Measurements from ENCODE around the gene SMU1.
A peak's percentile ranks its signal among the peaks of the same experiment; 100 is the strongest.
"Not testable (repeated sequence)": the region's sequence is repeated elsewhere in the genome, so short reads cannot be mapped to it uniquely, and the experiment has no call there.

SMU1 gene

GRCh38 chr9:33024126-33024965 is 52.1 kb downstream of the SMU1 start:
- peak overlapping the region; percentile 78 for H3K4me3 ChIP-seq (ENCODE audit: low read length)
- DNase-seq (ENCODE audit: low read depth, low spot score), result no peak

DNA sequence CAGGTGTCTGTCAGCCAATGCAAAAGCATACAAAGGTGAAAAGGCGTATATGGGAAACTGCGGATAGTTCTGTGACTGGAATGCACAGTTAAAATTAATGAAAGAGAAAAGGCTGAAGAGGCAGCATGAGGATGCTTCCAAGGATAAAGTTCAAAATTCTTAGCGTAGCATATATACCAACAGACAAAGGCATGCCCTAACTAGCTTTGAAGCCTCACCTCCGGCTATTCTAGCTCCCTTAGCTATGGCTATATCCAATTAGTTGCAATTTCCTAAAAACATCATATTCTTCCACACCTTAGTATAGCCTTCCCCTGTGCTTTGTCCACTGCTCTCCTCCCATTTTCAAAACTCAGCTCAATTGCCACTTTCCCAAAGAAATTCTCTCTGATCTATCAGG is 52.8 kb downstream of the SMU1 start:
- DNase-seq (ENCODE audit: low read depth, low spot score), result no peak
- peak overlapping the region; percentile 78 for H3K4me3 ChIP-seq (ENCODE audit: low read length)

GRCh38 chr9:33022755-33023154 is 53.7 kb downstream of the SMU1 start:
- no peak for DNase-seq (ENCODE audit: low read depth, low spot score)
- no peak overlapping the region for H3K4me3 ChIP-seq (ENCODE audit: low read length)

DNA sequence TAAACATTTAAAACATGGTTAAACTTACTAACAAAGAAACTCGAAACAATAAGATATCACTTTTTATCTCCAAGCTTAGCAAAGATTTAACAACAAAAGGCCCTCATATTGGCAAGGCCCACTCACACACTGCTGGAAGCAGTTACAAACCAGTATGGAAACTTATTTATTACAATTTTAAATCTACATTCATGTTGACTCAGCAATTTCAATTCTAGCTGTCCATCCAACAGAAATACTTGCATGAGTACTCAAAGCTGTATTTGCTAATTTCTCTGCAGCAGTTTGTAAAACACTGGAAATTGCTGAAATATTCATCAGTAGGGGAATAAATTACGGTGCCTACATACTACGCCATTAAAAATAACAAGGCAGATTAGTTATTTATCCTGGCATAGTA is 54.2 kb downstream of the SMU1 start:
- no peak overlapping the region for H3K4me3 ChIP-seq (ENCODE audit: low read length)
- no peak for DNase-seq (ENCODE audit: low read depth, low spot score)

GRCh38 chr9:33019797-33020196 is 56.7 kb downstream of the SMU1 start:
- no peak for DNase-seq (ENCODE audit: low read depth, low spot score)
- H3K4me3 ChIP-seq (ENCODE audit: low read length), result no peak overlapping the region

DNA sequence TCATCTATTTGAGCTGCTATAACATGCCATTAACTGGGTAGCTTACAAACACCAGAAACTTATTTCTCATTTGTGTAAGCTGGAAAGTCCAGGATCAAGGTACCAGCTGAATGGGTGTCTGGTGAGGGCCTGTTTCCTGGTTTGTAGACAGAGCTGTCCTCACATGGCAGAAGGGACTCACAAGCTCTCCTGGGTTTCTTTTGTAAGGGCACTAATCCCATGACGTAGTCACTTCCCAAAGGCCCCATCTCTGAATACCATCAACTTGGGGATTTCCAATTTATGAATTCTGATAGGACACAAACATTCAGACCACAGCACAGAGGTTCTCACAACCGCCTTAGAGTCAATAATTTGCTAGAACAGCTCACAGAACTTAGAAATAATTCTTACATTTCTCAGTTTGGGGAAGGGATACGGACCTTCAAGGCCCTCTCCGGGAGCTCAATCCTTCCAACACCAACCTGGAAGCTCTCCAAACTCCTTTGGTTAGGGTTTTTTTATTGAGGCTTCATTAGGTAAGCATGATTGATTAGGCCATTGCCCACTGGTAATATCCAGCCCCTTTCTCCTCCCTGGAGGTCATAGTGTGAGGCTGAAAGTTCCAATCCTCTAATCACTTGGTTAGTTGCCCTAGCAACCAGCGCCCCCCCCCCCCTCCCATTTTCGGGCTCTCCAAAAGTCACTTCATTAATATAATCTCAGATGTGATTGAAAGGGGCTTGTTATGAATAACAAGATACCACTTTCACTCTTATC is 59.0 kb downstream of the SMU1 start:
- DNase-seq (ENCODE audit: low read depth, low spot score), result no peak
- no peak overlapping the region for H3K4me3 ChIP-seq (ENCODE audit: low read length)

- DNase-seq (ENCODE audit: low read depth, low spot score), result no peak
- H3K4me3 ChIP-seq (ENCODE audit: low read length), result no peak overlapping the region
Measured at GRCh38 chr9:33014665-33015014, 61.8 kb downstream of the SMU1 start.

DNA sequence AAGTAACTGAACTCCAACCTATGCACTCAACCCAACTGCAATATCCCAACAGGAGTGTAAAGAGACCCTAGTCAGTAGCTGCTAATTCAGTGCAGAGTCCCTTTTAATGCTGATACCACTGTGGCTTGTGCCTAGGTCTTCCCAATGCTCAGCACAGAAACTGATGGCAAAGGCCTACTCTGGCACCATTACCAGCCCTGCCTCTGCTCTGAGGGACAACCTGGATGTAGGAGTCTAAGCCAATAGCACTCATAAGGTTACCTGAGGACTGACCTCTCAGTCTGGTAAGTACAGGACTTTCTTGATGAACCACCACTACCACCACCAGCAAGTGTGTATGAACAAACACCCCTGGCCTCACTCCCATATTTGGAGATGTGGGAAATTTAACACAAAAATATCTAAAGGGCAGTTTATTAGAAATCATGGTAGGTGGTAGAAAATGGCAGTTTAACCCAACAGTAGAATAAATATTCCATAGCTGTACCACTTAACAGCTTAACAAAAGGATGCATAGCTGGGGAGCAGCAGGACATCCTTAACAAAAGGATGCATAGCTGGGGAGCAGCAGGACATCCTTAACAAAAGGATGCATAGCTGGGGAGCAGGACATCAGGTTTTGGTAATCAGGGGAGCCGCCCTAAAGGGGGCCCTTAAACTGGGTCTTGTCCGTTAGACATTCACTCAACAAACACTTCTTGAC is 62.4 kb downstream of the SMU1 start:
- DNase-seq (ENCODE audit: low read depth, low spot score), result no peak
- no peak overlapping the region for H3K4me3 ChIP-seq (ENCODE audit: low read length)

- DNase-seq (ENCODE audit: low read depth, low spot score), result no peak
- no peak overlapping the region for H3K4me3 ChIP-seq (ENCODE audit: low read length)
Measured at GRCh38 chr9:33012328-33013069, 64.0 kb downstream of the SMU1 start.

- DNase-seq (ENCODE audit: low read depth, low spot score), result no peak
- H3K4me3 ChIP-seq (ENCODE audit: low read length), result no peak overlapping the region
Measured at GRCh38 chr9:33011831-33012230, 64.6 kb downstream of the SMU1 start.

DNA sequence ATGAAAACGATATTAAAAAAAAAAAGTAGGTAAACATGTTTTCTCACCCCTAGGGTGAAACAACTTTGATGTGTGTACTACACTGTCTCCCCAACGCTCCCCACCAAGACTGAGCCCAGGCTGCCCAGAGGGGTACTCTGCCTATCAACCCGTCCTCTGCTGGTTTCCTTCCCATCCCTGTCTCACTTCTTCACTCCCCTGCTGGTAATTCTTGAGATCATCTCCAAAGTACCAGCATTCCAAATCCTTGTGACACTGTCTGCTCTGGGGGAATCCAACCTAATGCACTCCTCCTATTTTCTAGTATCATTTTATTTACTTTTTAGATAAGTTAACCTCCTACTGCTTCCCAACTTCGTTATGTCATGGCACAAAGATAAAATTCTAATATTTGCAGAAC is 68.7 kb downstream of the SMU1 start:
- no peak overlapping the region for H3K4me3 ChIP-seq (ENCODE audit: low read length)
- no peak for DNase-seq (ENCODE audit: low read depth, low spot score)

DNA sequence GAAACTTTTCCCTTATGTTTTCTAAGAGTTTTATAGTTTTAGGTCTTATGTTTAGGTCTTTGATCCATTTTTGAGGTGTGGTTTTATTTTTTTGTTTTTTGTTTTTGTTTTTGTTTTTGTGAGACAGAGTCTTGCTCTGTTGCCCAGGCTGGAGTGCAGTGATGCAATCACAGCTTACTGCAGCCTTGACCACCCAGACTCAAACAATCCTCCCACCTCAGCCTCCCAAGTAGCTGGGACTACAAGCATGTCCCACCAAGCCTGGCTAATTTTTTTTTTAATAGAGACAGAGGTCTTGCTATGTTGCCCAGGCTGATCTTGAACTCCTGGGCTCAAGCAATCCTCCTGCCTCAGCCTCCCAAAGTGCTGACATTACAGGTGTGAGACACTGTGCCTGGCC is 71.1 kb downstream of the SMU1 start:
- DNase-seq (ENCODE audit: low read depth, low spot score); H3K4me3 ChIP-seq (ENCODE audit: low read length): not testable (repeated sequence)

GRCh38 chr9:33000682-33001055 is 75.8 kb downstream of the SMU1 start:
- peak; percentile 24 for DNase-seq (ENCODE audit: low read depth, low spot score)
- H3K4me3 ChIP-seq (ENCODE audit: low read length), result peak overlapping the region; percentile 99

DNA sequence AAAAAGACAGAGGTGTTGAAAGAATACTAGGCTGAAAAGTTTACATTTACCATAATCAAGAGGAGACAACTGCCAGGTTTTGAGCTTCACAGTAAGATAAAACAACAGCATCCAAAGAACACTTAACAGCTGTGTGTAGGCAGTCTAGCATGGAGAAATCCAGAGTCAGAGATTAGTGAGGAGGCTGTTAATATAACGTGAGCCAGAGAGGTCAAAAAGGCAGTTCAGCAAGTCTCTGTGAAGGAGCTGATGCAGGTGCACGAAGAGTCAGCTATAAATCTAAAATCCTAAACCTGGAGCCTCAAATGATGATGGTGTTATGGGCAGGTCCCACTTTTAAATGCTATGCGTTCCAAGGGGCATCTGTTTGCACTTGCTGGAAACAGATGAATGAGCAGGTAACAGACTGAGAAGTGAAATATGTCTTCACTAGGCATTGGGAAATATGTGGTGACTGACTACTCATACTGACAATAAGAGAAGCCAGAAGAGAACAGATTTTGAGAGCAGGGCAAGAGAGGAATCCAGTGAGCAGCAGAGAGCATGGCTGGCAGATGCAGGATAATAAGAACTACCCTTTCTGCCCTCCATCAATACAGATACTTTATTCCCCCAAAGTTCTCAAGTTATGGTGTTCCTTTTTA is 83.8 kb downstream of the SMU1 start:
- DNase-seq (ENCODE audit: low read depth, low spot score), result no peak
- no peak overlapping the region for H3K4me3 ChIP-seq (ENCODE audit: low read length)

DNA sequence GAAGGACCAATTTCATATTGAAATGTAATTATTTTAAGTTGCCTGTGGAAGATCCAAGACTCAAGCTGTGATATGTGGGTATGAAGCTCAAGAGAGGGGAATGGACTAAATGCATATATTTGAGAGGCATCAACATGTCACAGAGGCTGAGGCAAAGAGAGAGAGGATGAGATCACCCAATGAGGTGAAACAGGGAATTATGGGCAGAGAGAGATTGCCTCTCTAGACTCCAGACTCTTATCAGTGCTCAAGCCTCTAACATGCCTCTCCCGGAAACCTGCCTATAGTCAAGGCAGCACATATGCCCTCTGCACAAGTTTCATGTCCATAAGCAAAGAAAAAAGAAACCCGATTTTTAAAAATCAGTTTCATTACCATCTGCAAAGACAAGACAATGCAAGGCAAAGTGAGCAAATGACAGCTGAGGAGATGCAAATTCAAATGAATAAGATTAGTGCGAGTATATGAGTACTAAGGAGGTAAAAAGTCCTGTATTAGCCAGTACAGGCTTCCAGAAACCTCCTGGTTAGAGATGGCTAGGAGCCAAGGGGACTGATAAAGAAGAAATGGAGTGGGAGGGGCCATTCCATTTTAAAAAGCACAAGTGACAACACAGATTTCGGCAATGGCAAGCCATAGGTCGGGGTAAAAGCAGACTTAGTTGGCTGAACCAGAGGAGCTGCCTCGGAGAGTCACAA is 84.4 kb downstream of the SMU1 start:
- H3K4me3 ChIP-seq (ENCODE audit: low read length), result no peak overlapping the region
- DNase-seq (ENCODE audit: low read depth, low spot score), result no peak

All from Jurkat, Clone E6-1 (cell line).